Keratinocyte (primary cell): ENCODE measurements around the gene RPAIN. TPM values are rescaled to one million over a fixed set of nuclear protein-coding genes. Genes with fewer than 3 reads are reported as not detected.

ENCODE experiments used
- DNase-seq: peaks from one replicate; pipeline ENCODE4 v3.0.0-alpha.2; 2011; ENCODE audit warnings: low read depth, missing footprints, low spot score
- FAIRE-seq: peaks from 2 replicates; lab custom pipeline; 2011; peaks lifted over from hg19 to GRCh38; lab: Jason Lieb, UNC
- H2AFZ ChIP-seq: 2 replicates; pipeline ENCODE4 v1.6.0; 2012; ENCODE audit warnings: low read length, control low read depth, inconsistent platforms; ENCODE audit not compliant: control insufficient read depth
- H3K27ac ChIP-seq: 2 replicates; pipeline ENCODE4 v1.5.1; 2011; ENCODE audit warnings: low read length; ENCODE audit not compliant: control insufficient read depth, insufficient read depth
- H3K27me3 ChIP-seq: 3 replicates; pipeline ENCODE4 v1.6.0; 2011; ENCODE audit warnings: low read length; ENCODE audit not compliant: control insufficient read depth, insufficient read depth; ENCODE audit errors: extremely low read depth
- H3K36me3 ChIP-seq, 2 experiments: 2 replicates in 1 of 2; 3 replicates in 1 of 2; pipeline ENCODE4 v1.5.1; 2011; ENCODE audit warnings: low read length in 2 of 2, mild to moderate bottlenecking in 1 of 2; ENCODE audit not compliant: control insufficient read depth in 2 of 2, insufficient read depth in 2 of 2; ENCODE audit errors: extremely low read depth in 1 of 2
- H3K4me1 ChIP-seq: 3 replicates; pipeline ENCODE4 v1.5.1; 2011; ENCODE audit warnings: low read length; ENCODE audit not compliant: control insufficient read depth, insufficient read depth; ENCODE audit errors: extremely low read depth
- H3K4me2 ChIP-seq: 3 replicates; pipeline ENCODE4 v1.6.0; 2011; ENCODE audit warnings: low read depth, low read length; ENCODE audit not compliant: control insufficient read depth, insufficient read depth; ENCODE audit errors: extremely low read depth
- H3K4me3 ChIP-seq, 3 experiments: fragments of 200-600 bp in 1 of 3; sonication (generic) in 1 of 3; 2 replicates in 2 of 3; 3 replicates in 1 of 3; pipeline ENCODE4 v1.5.1; 2011 to 2016; ENCODE audit warnings: low read length in 3 of 3, mild to moderate bottlenecking in 3 of 3, control low read depth in 2 of 3, inconsistent platforms in 1 of 3, low read depth in 1 of 3, mixed read lengths in 1 of 3, mixed run types in 1 of 3, moderate library complexity in 1 of 3; ENCODE audit not compliant: control insufficient read depth in 2 of 3, insufficient read depth in 2 of 3; ENCODE audit errors: extremely low read depth in 1 of 3
- H3K79me2 ChIP-seq: 2 replicates; pipeline ENCODE4 v1.6.0; 2012; ENCODE audit warnings: low read length; ENCODE audit not compliant: control insufficient read depth, insufficient read depth
- H3K9ac ChIP-seq: 3 replicates; pipeline ENCODE4 v1.6.0; 2011; ENCODE audit warnings: low read length; ENCODE audit not compliant: control insufficient read depth, insufficient read depth; ENCODE audit errors: extremely low read depth
- H3K9me1 ChIP-seq: 3 replicates; pipeline ENCODE4 v1.6.0; 2011; ENCODE audit warnings: low read length; ENCODE audit not compliant: control insufficient read depth, insufficient read depth; ENCODE audit errors: extremely low read depth
- H3K9me3 ChIP-seq: 2 replicates; pipeline ENCODE4 v1.5.1; 2012; ENCODE audit warnings: low read depth, low read length; ENCODE audit not compliant: control insufficient read depth
- H4K20me1 ChIP-seq: 3 replicates; pipeline ENCODE4 v1.6.0; 2011; ENCODE audit warnings: low read length; ENCODE audit not compliant: control insufficient read depth, insufficient read depth; ENCODE audit errors: extremely low read depth
- EZH2 ChIP-seq: IDR thresholded peaks from one replicate; pipeline ENCODE4 v1.6.1; 2012; ENCODE audit warnings: inconsistent platforms, mild to moderate bottlenecking, low read length, moderate library complexity
- dilution Hi-C: fragments of 300-500 bp; cut with MboI; formaldehyde crosslinking; loops from one replicate; pipeline ENCODE4 v1.7.0; 2020; ENCODE audit warnings: low sequenced_read_pairs; ENCODE audit not compliant: extremely low pct_ligation_motif_present
- polyA minus RNA-seq, 3 experiments: library from RNA; depleted of rRNA, polyadenylated mRNA; stranded (reverse); fragments of >200 nt; gene quantifications; 1 replicate in 1 of 3; 2 replicates in 1 of 3; 3 replicates in 1 of 3; pipeline ENCODE4 v1.2.3, GENCODE V29; 2011
- polyA plus RNA-seq, 5 experiments: library from polyadenylated mRNA; depleted of rRNA in 3 of 5; stranded (reverse) in 3 of 5; stranded (forward) in 1 of 5; unstranded in 1 of 5; fragments of >200 nt; gene quantifications; 1 replicate in 1 of 5; 2 replicates in 3 of 5; 3 replicates in 1 of 5; pipeline versions ENCODE4 v1.2.1 to v1.2.3, GENCODE V29; 2011 to 2012; ENCODE audit warnings: missing spikeins in 2 of 5, low read depth in 1 of 5, low replicate concordance in 1 of 5
- TF ChIP-seq, protein P1 (sequence below), 3 experiments: IDR thresholded peaks in 1 of 3; conservative IDR thresholded peaks in 1 of 3; optimal IDR thresholded peaks in 1 of 3; 2 replicates in 2 of 3; 3 replicates in 1 of 3; pipeline versions ENCODE3 to v1.5.1; 2011; ENCODE audit warnings: low read length in 3 of 3, mild to moderate bottlenecking in 3 of 3, moderate library complexity in 2 of 3, control low read depth in 1 of 3, inconsistent platforms in 1 of 3; ENCODE audit not compliant: insufficient read depth in 2 of 3; ENCODE audit errors: extremely low read depth in 1 of 3

Gene RPAIN, protein sequence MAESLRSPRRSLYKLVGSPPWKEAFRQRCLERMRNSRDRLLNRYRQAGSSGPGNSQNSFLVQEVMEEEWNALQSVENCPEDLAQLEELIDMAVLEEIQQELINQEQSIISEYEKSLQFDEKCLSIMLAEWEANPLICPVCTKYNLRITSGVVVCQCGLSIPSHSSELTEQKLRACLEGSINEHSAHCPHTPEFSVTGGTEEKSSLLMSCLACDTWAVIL
- polyA plus RNA-seq, result 18.5 to 22.5 TPM (median 22.1 TPM) in 3 replicates
- polyA plus RNA-seq (2011; ENCODE audit: low read depth), result 24.3 TPM
- 12.8 and 17.2 TPM in 2 replicates for polyA plus RNA-seq (2011; cell fraction: cytosol; rRNA removed)
- 30.3 and 33.9 TPM in 2 replicates for polyA plus RNA-seq (2011; cell fraction: nucleus; rRNA removed)
- 16.8 and 45.4 TPM in 2 replicates for polyA plus RNA-seq (2012; ENCODE audit: low replicate concordance)
- 2.6 to 13.3 TPM (median 8.7 TPM) in 3 replicates for polyA minus RNA-seq
- polyA minus RNA-seq (2011; cell fraction: cytosol; rRNA and poly(A)+ RNA removed), result 8.1 TPM
- 10.9 and 14.0 TPM in 2 replicates for polyA minus RNA-seq (2011; cell fraction: nucleus; rRNA and poly(A)+ RNA removed)

DNA sequence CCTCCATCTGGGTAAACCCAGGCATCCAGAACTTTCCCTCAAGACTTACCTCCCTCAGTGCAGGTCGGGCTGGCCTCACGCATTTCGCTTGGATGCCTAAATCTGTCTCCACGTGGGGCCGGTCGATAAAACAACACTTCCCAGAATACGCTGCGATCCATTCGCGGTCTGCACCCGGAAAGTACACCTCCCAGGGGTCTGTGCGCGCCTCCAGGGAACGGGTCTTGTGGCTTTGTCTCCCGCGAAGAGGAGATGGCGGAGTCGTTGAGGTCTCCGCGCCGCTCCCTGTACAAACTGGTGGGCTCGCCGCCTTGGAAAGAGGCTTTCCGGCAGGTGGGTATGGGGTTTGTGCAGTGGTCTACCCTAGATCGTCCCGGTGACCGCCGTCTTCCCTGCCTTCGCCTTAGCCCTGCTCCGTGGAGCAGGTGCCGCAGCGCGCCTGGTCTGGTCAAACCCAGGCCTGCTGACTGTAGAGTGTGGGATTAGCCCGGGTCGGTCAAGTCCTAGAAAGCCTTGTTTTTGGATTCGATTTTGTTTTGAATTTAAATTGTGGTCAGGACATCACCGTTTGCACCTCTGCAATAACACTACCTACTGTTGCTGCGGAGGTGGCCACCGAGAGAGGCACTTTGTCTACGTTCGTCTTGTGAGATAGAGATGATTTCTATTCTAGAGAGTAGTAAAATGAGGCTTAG is at the start of gene RPAIN:
Gene RPAIN, plus strand, starts transcription at position 224 of the 695 bp plus-strand sequence. Its CDS starts 29 bp downstream, at position 253.
- Histone ChIP-seq H4K20me1 (no peaks in the 10 kb centered on the region), H3K9ac (peak within 1 kb of the TSS; percentile 99), H3K27ac (peak within 1 kb of the TSS; percentile 99), H2AFZ (peak within 1 kb of the TSS; percentile 99), H3K9me3 (no peaks in the 10 kb centered on the region), H3K9me1 (no peaks in the 10 kb centered on the region), H3K4me3 (peak within 1 kb of the TSS; percentile 68 to 99 (median 98)), H3K4me2 (peak within 1 kb of the TSS; percentile 98), H3K27me3 (no peaks in the 10 kb centered on the region), H3K79me2 (peaks cover 52% of the 10 kb centered on the region), H3K36me3 (peaks cover 6 to 22% of the 10 kb centered on the region in 2 experiments), H3K4me1 (peaks cover 40% of the 10 kb centered on the region)
- FAIRE-seq (peak; percentile 75), DNase-seq (no peak)
- dilution Hi-C loops, result no loop called here
- TF ChIP-seq, protein P1, sequence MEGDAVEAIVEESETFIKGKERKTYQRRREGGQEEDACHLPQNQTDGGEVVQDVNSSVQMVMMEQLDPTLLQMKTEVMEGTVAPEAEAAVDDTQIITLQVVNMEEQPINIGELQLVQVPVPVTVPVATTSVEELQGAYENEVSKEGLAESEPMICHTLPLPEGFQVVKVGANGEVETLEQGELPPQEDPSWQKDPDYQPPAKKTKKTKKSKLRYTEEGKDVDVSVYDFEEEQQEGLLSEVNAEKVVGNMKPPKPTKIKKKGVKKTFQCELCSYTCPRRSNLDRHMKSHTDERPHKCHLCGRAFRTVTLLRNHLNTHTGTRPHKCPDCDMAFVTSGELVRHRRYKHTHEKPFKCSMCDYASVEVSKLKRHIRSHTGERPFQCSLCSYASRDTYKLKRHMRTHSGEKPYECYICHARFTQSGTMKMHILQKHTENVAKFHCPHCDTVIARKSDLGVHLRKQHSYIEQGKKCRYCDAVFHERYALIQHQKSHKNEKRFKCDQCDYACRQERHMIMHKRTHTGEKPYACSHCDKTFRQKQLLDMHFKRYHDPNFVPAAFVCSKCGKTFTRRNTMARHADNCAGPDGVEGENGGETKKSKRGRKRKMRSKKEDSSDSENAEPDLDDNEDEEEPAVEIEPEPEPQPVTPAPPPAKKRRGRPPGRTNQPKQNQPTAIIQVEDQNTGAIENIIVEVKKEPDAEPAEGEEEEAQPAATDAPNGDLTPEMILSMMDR (optimal IDR thresholded peaks at IDR 0.05 in 1 of 3, IDR thresholded peaks at IDR 0.05 in 1 of 3, conservative IDR thresholded peaks at IDR 0.05 in 1 of 3; ENCODE audit: extremely low read depth in 1 of 3, insufficient read depth in 2 of 3, low read length in 3 of 3), result no peak
- TF ChIP-seq EZH2, result no peak

DNA sequence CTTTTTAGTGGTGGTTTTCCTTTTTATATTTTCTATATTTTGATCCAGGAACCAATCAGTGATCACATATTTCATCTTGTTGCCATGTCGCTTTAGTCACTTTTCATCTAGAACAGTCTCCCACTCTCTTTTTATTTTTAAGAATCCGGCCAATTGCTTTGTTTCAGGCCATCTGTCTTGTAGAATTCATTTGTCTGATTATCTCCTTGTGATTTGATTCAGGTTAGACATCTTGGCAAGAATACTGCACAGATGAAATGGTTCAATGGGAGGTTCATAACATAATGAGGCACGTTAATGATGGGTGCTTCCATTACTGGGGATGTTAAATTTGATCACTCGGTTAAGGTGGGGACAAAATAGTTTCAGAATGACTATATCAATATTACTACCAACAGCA is 49.6 kb upstream of the RPAIN start:
- TF ChIP-seq, protein P1 (optimal IDR thresholded peaks at IDR 0.05 in 1 of 3, IDR thresholded peaks at IDR 0.05 in 1 of 3, conservative IDR thresholded peaks at IDR 0.05 in 1 of 3; ENCODE audit: extremely low read depth in 1 of 3, insufficient read depth in 2 of 3, low read length in 3 of 3), result no peak
- TF ChIP-seq EZH2, result no peak
- Histone ChIP-seq H3K27ac (no peak overlapping the region), H3K4me1 (peaks cover 10% of the 10 kb centered on the region), H3K36me3 (peaks cover 8 to 16% of the 10 kb centered on the region in 2 experiments), H3K4me2 (no peak overlapping the region), H3K4me3 (no peak overlapping the region), H2AFZ (no peak overlapping the region), H3K9me3 (no peaks in the 10 kb centered on the region), H3K9ac (no peak overlapping the region), H4K20me1 (no peaks in the 10 kb centered on the region), H3K9me1 (no peaks in the 10 kb centered on the region), H3K27me3 (no peaks in the 10 kb centered on the region), H3K79me2 (no peaks in the 10 kb centered on the region)
- dilution Hi-C loops, result no loop called here
- no peak for DNase-seq
- FAIRE-seq, result no peak
